Osteoblast (primary cell): ENCODE measurements around the gene FOXF1. TPM values are rescaled to one million over a fixed set of nuclear protein-coding genes. Genes with fewer than 3 reads are reported as not detected.

Experiments
- DNase-seq: peaks from one replicate; pipeline ENCODE4 v3.0.0; 2011; ENCODE audit warnings: low spot score, mixed read lengths; ENCODE audit not compliant: insufficient read length; ENCODE audit errors: missing footprints
- H2AFZ ChIP-seq: 2 replicates; pipeline ENCODE4 v1.6.0; 2011; ENCODE audit warnings: mild to moderate bottlenecking, low read length
- H3K27ac ChIP-seq: 2 replicates; pipeline ENCODE4 v1.5.1; 2011; ENCODE audit warnings: mild to moderate bottlenecking, low read depth, low read length, moderate library complexity
- H3K27me3 ChIP-seq: 2 replicates; pipeline ENCODE4 v1.6.0; 2012; ENCODE audit warnings: mild to moderate bottlenecking, control low read depth, inconsistent platforms, low read length, moderate library complexity; ENCODE audit not compliant: insufficient read depth
- H3K36me3 ChIP-seq: 2 replicates; pipeline ENCODE4 v1.5.1; 2011; ENCODE audit warnings: mild to moderate bottlenecking, low read length, control low read depth, moderate library complexity; ENCODE audit not compliant: insufficient read depth
- H3K4me1 ChIP-seq: 2 replicates; pipeline ENCODE4 v1.5.1; 2011; ENCODE audit warnings: mild to moderate bottlenecking, low read length, control low read depth, moderate library complexity; ENCODE audit not compliant: insufficient read depth
- H3K4me2 ChIP-seq: 2 replicates; pipeline ENCODE4 v1.6.0; 2011; ENCODE audit warnings: mild to moderate bottlenecking, low read length; ENCODE audit not compliant: insufficient read depth
- H3K4me3 ChIP-seq: fragments of 200-600 bp; sonication (generic); 3 replicates; pipeline ENCODE4 v1.5.1; 2012; ENCODE audit warnings: mild to moderate bottlenecking, low read length, inconsistent platforms; ENCODE audit not compliant: insufficient read depth
- H3K79me2 ChIP-seq: 2 replicates; pipeline ENCODE4 v1.6.0; 2012; ENCODE audit warnings: mild to moderate bottlenecking, low read length, control low read depth, inconsistent platforms; ENCODE audit not compliant: insufficient read depth
- H3K9me3 ChIP-seq: 2 replicates; pipeline ENCODE4 v1.5.1; 2011; ENCODE audit warnings: low read depth, low read length, control low read depth
- H4K20me1 ChIP-seq: 2 replicates; pipeline ENCODE4 v1.6.0; 2012; ENCODE audit warnings: mild to moderate bottlenecking, low read length, control low read depth; ENCODE audit not compliant: insufficient read depth
- CTCF ChIP-seq: IDR thresholded peaks from 2 replicates; pipeline ENCODE4 v1.5.1; 2011; ENCODE audit warnings: mild to moderate bottlenecking, low read depth, low read length, moderate library complexity; ENCODE audit errors: extremely low read depth
- total RNA-seq: library from RNA; depleted of rRNA; stranded (reverse); fragments of >200 nt; gene quantifications from 2 replicates; pipeline ENCODE4 v1.2.3, GENCODE V29; 2012

Gene FOXF1
- total RNA-seq, 1 donor: not detected

- H3K79me2 ChIP-seq: no peaks in the 10 kb centered on the region
- peaks cover 21% of the 10 kb centered on the region for H3K36me3 ChIP-seq
- no peaks in the 10 kb centered on the region for H3K27me3 ChIP-seq
- no peak for TF ChIP-seq CTCF
- H3K4me1 ChIP-seq: peaks cover 3% of the 10 kb centered on the region
- H3K9me3 ChIP-seq: no peaks in the 10 kb centered on the region
- peak; percentile 19 for DNase-seq
- H2AFZ ChIP-seq: no peak overlapping the region
- no peak overlapping the region for H3K27ac ChIP-seq
- H4K20me1 ChIP-seq: peaks cover 4% of the 10 kb centered on the region
- H3K4me2 ChIP-seq: no peak overlapping the region
- H3K4me3 ChIP-seq: no peak overlapping the region
Measured at GRCh38 chr16:86533767-86534351, 23.5 kb downstream of the FOXF1 start.

DNA sequence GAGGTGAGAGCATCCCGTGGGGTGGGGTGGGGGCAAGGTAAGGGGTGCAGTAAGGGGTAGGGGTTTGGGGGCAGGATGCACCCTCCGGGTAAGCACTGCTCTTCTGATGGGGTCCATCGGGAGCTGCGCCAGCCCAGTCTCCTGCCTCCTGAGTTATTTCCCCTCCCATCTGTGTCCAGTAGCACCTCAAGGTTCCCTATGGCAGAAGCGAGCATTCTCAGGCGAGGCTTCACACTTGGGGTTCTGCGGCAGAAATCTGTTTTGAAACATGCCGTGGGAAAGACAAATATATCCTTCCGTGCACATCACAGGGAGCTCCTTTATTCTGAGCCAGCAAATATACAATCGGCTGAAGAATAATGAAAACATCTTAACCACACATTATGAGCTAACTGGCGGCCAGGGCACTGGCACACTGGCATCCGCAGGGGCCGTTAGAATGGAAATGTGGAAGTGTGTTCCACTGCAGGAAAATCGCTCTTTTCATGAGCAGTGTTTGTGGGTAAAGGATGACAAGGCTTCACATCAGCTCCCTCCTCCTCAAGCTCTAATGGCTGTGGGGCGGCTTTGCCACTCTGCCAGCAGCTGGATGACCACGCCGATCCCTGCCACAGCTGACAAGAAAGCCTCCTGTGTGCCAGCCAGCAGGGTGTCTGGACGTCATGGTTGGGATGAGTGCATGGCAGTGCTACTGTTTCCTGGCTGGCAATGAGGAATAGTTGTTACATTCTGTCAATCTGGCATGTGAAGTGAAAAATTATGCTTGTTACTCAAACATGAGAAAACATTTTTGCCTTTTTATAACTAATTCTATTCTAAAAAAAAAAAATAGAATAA is 24.7 kb downstream of the FOXF1 start:
- no peaks in the 10 kb centered on the region for H3K4me1 ChIP-seq
- DNase-seq: peak; percentile 38
- TF ChIP-seq CTCF: no peak
- H3K4me3 ChIP-seq: no peak overlapping the region
- H3K9me3 ChIP-seq: no peaks in the 10 kb centered on the region
- H3K36me3 ChIP-seq: peaks cover 32% of the 10 kb centered on the region
- no peaks in the 10 kb centered on the region for H3K27me3 ChIP-seq
- H3K27ac ChIP-seq: no peak overlapping the region
- no peak overlapping the region for H2AFZ ChIP-seq
- no peak overlapping the region for H3K4me2 ChIP-seq
- peaks cover 2% of the 10 kb centered on the region for H4K20me1 ChIP-seq
- H3K79me2 ChIP-seq: no peaks in the 10 kb centered on the region

GRCh38 chr16:86536621-86537020 is 26.3 kb downstream of the FOXF1 start:
- no peak for DNase-seq
- no peaks in the 10 kb centered on the region for H4K20me1 ChIP-seq
- H3K4me3 ChIP-seq: no peak overlapping the region
- H2AFZ ChIP-seq: no peak overlapping the region
- H3K4me1 ChIP-seq: no peaks in the 10 kb centered on the region
- H3K36me3 ChIP-seq: peaks cover 46% of the 10 kb centered on the region
- no peaks in the 10 kb centered on the region for H3K9me3 ChIP-seq
- H3K27me3 ChIP-seq: no peaks in the 10 kb centered on the region
- H3K79me2 ChIP-seq: no peaks in the 10 kb centered on the region
- no peak overlapping the region for H3K4me2 ChIP-seq
- no peak for TF ChIP-seq CTCF
- H3K27ac ChIP-seq: no peak overlapping the region

- H2AFZ ChIP-seq: no peak overlapping the region
- H3K4me3 ChIP-seq: no peak overlapping the region
- H3K4me1 ChIP-seq: no peaks in the 10 kb centered on the region
- TF ChIP-seq CTCF: no peak
- no peaks in the 10 kb centered on the region for H4K20me1 ChIP-seq
- H3K27ac ChIP-seq: no peak overlapping the region
- peaks cover 47% of the 10 kb centered on the region for H3K36me3 ChIP-seq
- H3K79me2 ChIP-seq: no peaks in the 10 kb centered on the region
- H3K4me2 ChIP-seq: no peak overlapping the region
- H3K9me3 ChIP-seq: no peaks in the 10 kb centered on the region
- DNase-seq: peak; percentile 32
- no peaks in the 10 kb centered on the region for H3K27me3 ChIP-seq
Measured at GRCh38 chr16:86537486-86537885, 27.2 kb downstream of the FOXF1 start.
